ENCODE measurements around the gene MCM9. TPM values are rescaled to one million over a fixed set of nuclear protein-coding genes. Genes with fewer than 3 reads are reported as not detected.

MCM9 gene
- 16.7 and 28.8 TPM in 2 replicates for total RNA-seq

- DNase-seq (ENCODE audit: low read depth): peak; percentile 59
These were observed at the start of gene MCM9 for GRCh38 chr6:118934461-118935330. TSS of gene MCM9 (minus strand) at chr6:118935159. CDS start at chr6:118931723, 3,436 bp downstream.

GRCh38 chr6:118984342-118984741 lies 49.4 kb upstream of the MCM9 start:
- DNase-seq (ENCODE audit: low read depth): no peak

- DNase-seq (ENCODE audit: low read depth): no peak
These were observed 47.6 kb upstream of the MCM9 start for GRCh38 chr6:118982575-118982911.

- DNase-seq (ENCODE audit: low read depth): no peak
These were observed 47.1 kb upstream of the MCM9 start for GRCh38 chr6:118981884-118982574.

GRCh38 chr6:118980063-118980462 lies 45.1 kb upstream of the MCM9 start:
- peak; percentile 65 for DNase-seq (ENCODE audit: low read depth)

GRCh38 chr6:118974790-118975189 lies 39.8 kb upstream of the MCM9 start:
- DNase-seq (ENCODE audit: low read depth): no peak

- DNase-seq (ENCODE audit: low read depth): no peak
These were observed 36.7 kb upstream of the MCM9 start for GRCh38 chr6:118971682-118972081.

GRCh38 chr6:118970866-118971265 lies 35.9 kb upstream of the MCM9 start:
- no peak for DNase-seq (ENCODE audit: low read depth)

GRCh38 chr6:118968416-118968815 lies 33.5 kb upstream of the MCM9 start:
- peak; percentile 36 for DNase-seq (ENCODE audit: low read depth)

GRCh38 chr6:118967239-118967638 lies 32.3 kb upstream of the MCM9 start:
- DNase-seq (ENCODE audit: low read depth): no peak

- no peak for DNase-seq (ENCODE audit: low read depth)
These were observed 30.9 kb upstream of the MCM9 start for GRCh38 chr6:118965843-118966370.

- DNase-seq (ENCODE audit: low read depth): peak; percentile 57
These were observed 30.4 kb upstream of the MCM9 start for GRCh38 chr6:118965371-118965770.

GRCh38 chr6:118963003-118963402 lies 28.0 kb upstream of the MCM9 start:
- peak; percentile 45 for DNase-seq (ENCODE audit: low read depth)

- DNase-seq (ENCODE audit: low read depth): no peak
These were observed 24.9 kb upstream of the MCM9 start for GRCh38 chr6:118959903-118960302.

GRCh38 chr6:118953391-118953790 lies 18.4 kb upstream of the MCM9 start:
- no peak for DNase-seq (ENCODE audit: low read depth)

GRCh38 chr6:118952683-118953082 lies 17.7 kb upstream of the MCM9 start:
- no peak for DNase-seq (ENCODE audit: low read depth)

GRCh38 chr6:118945217-118945616 lies 10.3 kb upstream of the MCM9 start:
- DNase-seq (ENCODE audit: low read depth): no peak

- DNase-seq (ENCODE audit: low read depth): no peak
These were observed 5.8 kb upstream of the MCM9 start for GRCh38 chr6:118940770-118941169.

- no peak for DNase-seq (ENCODE audit: low read depth)
These were observed 4.7 kb upstream of the MCM9 start for GRCh38 chr6:118939683-118940082.

- no peak for DNase-seq (ENCODE audit: low read depth)
These were observed 1.2 kb upstream of the MCM9 start for GRCh38 chr6:118935978-118936703.

GRCh38 chr6:118935331-118935668 lies 341 bp upstream of the MCM9 start:
- no peak for DNase-seq (ENCODE audit: low read depth)

- peak; percentile 33 for DNase-seq (ENCODE audit: low read depth)
These were observed 1.0 kb downstream of the MCM9 start for GRCh38 chr6:118933855-118934460.
